RKO (cell line): ENCODE measurements around the gene AACS.
"Not testable (repeated sequence)": the region's sequence is repeated elsewhere in the genome, so short reads cannot be mapped to it uniquely, and the experiment has no call there.

ENCODE experiments used
- DNase-seq: peaks from one replicate; pipeline ENCODE4 v3.0.0-alpha.2; 2016; ENCODE audit warnings: low spot score

Gene AACS

DNA sequence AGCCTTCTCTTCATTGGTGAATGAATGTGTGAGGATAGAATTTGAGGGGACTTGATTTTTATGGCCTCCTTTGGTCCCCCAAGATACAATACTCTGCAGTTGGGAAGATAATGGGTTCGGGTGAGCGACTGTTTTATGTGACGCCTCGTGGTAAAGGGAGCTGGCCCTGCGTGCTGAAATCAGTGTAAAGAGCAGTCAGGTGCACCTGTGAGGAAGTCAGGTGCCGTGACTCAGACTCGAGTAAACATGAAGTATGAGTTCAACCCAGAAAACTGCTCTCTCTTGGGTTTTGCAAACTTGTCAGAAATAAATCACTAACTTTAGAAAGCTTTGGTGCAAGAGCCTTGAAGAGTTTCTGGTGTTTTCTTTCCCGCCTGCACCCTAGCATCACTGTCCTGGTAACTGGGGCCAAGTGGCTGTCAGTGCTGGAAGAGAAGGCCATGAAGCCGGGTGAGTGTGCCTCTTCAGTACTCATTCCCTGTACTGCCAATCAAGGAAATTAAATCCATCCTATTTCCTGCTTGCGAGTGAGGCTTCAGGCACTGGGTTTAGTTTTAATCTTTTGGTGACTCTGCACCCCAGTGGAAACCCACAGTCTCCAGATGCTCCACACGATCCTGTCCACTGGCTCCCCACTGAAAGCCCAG, 59.2 kb downstream of the AACS start:
- no peak for DNase-seq

DNA sequence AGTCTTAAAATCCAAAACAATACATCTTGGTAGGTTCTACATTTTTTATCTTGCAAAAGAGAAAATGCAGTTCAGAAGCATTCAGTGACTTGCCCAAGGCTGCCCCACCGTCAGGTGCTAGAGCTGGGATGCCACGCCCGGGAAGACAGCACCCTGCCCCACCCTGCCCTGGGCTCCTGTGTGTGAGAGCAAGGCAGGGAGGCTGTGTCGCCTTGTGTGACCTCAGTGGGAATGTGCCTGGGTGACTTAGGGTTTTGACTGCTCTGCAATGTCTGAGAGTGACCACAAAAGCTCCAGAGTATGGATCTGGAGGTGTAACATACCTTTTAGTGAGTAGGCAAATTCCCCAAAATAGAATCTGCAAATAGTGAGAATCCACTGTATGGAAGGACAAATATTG, 60.0 kb downstream of the AACS start:
- DNase-seq, result no peak

DNA sequence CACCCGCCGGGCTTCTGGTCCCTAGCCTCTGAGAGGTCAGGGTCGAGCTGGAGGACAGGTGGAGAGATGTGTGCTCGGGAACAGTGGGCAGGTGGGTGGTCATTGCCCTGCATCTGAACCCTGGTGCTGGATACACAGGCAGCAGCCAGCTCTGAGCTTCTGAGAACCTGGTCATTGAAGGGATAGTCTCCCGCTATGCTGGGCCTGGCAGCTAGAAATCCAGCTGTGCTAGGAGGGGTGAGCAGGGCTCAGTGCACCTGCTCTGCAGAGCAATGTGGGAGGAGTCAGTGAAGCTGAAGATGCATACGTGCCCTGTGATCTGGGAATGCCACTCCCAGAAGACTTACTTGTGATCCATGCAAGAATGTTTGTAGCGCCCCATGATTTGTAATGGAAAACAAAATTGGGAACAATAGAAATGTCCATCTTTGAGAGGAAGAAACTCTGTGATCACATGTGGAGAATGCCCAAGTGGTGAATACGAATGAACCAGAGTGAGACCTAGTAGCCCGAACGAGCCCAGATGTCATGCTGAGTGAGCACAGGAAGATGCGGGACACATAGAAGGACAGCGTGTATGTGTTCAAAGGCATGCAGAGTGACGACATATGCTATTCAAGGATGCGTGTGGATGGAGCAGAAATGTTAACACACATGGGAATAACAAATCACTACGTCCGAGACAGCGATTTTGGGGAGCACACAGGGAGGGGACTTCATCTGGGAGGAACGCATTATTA, 63.4 kb downstream of the AACS start:
- no peak for DNase-seq

DNA sequence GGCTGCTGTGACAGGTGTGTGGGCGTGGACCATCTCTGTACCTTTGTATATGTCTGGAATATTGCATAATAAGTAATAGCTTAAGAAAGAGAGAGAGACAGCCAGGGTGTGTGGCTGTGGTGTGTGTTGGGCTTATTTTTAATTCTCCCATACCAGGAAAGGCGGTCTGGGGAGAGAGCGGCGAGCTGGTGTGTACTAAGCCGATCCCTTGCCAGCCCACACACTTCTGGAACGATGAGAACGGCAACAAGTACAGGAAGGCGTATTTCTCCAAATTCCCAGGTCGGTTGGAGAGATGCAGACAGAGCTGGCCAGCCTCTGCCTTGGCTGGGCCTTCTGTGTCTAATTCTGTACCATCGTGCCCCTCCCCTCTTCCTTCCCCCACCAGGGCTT, 63.9 kb downstream of the AACS start:
- DNase-seq, result no peak

DNA sequence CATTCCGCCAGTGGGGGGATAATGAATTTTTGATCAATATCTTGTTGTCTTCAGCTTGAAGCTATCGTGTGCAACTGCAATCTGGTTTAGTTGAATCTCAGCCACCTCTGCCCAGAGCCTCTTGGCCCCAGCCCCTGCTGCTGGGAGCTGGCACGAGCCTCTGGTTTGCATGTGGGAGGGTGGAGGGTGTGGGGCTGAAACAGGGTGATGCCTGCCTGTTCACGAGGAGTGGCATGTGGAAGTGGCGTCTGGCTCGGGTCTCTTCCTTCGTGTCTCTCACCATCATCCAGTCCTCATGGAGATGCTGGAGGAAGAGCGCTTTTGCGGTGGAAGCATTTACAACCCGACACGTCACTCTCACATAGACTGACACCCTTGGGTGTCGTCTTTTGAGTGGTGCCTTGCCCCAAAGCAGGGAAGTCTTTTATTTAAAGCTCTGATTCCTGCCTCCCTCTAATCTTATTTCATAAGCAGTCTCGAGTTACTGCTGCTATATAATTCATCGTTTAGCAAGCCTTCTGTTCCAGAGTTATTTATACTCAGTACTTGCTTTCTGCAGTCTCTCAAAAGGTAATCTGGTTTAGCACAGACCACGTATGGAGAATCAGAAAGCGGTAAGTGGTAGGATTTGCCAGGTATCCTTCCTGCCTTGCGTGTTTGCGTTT, 64.5 kb downstream of the AACS start:
- no peak for DNase-seq

DNA sequence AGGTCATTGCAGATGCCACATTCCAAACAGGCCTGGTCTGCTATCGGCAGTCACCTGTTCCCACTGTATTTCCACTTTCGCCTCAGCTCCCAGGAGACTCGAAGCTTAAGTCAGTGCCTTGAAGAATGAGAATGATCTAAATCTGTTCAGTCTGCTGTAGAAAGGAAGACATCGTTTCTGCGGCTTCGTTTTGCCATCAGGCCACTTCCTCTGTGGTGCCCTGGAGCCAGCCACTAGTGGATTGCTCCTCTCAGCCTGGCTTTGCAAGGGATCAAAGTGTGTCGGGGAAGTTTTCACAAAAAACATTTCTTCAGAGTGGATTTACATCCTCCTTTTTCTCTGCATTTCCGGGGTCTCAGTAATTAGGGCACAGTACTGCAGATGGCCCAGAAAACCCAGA, 66.7 kb downstream of the AACS start:
- DNase-seq, result no peak

DNA sequence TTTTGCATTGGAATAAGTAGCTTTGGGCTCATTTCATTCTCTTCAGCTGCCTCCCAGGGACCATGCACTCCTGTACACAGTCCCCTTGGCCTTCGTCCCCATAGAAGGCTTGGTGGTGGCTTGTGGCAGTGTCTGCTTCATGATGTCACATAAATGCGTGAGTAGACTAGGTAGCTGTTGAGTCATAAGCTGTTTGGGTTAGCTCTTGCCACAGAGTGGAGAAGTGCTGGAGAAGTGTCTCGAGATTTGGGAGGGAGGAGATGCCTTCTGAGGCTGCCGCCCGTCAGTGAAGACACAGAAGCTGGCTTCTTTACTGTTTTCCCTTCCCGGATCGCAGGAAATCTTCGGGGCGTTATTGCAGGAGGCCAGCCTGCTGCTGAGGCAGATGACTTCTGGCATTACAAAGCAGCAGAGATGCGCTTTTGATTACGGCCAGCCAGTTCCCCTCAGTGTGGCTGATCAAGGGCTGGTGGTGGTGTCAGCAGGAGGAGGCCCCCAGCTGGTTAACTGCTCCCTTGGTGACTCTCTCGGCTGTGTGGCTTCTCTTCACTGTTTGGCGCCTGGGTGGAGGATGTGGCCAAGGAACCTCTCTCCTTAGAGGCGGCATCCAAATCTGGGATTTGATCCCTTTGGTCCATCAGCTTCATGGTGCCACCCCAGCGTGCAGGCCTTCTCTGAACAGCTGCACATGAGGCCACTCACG, 67.6 kb downstream of the AACS start:
- DNase-seq, result no peak

DNA sequence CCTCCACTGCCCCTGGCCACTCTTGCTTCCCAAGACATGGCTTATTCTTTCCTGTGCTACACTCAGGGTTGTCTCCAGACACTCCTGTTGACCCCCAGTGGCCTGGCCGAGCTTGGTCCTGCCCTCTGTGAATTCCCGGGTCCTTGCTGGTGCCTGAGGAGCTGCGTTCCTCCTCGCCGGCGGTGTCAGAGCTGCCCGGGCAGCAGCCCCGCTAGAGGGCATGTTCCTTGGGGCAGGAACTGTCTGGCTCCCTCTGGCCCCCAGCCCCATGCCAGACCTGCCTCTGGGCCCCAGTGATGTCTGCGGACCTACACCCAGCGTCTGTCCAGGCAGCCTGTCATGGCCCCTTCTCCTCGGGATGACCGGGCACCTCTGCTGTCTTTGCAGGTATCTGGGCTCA, 68.4 kb downstream of the AACS start:
- DNase-seq, result no peak

DNA sequence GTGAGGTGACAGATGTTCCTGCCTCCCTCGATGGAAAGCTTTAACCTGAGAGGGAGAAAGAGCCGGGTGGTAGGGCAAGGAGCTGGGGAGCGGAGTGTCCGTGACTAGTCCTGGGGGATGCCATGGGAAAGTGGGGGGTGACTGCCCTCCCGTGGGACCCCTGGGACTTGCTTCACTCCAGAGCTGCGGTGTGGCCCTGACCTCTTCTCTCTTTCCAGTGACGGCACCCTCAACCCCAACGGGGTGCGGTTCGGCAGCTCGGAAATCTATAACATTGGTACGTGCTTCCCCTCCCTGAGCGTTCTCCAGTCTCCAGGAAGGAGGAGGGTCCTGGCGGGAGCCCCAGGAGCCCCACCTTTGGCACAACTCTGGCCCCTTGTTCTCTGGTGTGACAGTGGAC, 69.3 kb downstream of the AACS start:
- no peak for DNase-seq

DNA sequence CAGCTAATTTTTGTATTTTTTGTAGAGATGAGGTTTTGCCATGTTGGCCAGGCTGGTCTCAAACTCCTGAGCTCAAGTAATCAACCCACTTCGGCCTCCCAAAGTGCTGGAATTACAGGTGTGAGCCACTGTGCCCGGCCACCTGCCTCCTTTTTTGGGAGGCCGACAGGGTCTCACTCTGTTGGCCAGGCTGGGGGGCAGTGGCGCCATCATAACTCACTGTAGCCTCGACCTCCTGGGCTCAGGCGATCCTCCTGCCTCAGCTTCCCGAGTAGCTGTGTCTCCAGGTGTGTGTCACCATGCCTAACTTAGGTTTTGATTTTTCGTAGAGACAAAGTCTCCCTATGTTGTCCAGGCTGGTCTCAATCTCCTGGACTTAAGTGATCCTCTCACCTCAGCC, 70.7 kb downstream of the AACS start:
- DNase-seq, result no peak

DNA sequence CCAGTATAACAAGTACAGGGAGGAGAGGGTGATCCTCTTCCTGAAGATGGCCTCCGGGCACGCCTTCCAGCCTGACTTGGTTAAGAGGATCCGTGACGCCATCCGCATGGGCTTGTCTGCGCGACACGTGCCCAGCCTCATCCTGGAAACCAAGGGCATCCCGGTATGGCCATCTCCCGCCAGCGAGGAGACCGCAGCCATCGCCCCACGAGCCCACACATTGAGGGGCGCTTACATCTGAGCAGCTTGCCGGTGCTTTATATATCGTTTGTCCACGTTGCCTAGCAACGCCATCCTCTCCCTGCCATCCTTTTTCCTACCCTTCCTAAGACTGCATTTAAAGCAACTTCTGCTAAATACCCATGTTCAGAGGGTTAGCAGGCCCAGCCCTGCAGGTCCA, 71.5 kb downstream of the AACS start:
- no peak for DNase-seq

DNA sequence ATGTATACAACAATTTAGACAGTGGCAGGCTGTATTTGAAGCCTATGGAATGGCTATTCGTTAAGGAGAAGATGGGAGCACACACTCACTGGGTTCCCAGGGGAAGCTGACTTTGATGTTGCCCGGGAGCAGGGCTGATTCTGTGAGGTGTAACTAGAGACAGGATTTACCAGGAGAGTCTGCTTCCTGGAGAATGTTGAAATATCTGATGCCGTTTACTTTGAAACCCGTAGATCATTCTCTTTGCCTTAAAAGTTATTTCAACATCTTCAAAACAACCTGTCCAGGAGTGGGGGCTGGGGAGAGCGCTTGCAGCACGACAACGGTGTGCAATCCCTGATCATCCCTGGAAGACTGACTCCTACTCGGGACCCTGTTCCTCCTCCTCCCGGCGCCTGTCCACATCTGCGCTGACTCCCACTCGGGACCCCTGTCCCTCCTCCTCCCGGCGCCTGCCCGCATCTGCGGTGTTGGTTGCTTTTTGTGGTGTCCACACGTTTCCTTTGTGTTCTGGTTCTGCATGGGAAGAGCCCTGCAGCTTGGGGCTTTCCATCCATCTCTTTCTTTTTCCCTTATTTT, 72.6 kb downstream of the AACS start:
- DNase-seq, result no peak

DNA sequence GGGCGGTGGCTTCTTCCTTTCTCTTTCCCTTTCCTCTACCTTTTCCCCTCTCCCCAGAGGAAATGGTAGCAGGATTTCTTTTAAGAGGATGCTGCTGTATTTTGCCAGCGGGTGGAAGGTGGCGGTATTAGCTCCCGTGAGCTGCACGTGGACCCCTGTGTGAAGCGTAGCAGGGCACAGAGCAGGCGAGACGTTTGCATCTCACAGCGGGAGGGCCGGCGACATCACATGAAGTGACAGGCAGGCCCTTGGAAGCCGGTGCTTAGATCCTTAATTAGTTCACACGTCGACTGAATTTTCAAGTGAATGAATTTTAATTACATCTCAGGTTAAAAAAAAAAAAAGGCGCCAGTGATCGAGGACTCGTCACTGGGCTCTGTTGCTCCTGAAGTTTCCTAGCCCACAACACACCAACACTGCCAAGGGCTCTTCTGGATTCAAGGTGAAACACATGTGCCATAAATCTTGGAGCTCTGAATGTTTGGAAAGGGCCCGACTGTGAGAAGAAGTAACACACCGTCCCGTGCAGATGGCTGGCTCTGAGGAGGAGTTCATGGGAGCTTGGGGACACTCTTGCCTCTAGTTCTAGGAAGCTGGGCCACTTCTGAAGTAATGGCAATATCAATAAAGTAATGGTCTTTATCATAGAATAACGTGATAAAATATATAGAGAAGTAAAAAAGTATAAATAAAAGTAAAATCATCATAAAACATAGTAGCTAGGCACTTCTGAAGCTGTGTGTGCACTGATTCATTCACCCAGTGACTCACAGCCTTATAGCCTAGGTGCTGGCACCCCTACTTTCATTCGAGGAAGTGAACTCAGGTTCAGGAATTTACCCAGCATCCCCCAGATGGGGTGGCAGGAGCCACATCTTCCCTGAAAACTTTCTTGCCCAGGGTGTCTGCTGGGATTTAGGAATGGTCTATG, 75.3 kb downstream of the AACS start:
- DNase-seq, result peak; percentile 88

DNA sequence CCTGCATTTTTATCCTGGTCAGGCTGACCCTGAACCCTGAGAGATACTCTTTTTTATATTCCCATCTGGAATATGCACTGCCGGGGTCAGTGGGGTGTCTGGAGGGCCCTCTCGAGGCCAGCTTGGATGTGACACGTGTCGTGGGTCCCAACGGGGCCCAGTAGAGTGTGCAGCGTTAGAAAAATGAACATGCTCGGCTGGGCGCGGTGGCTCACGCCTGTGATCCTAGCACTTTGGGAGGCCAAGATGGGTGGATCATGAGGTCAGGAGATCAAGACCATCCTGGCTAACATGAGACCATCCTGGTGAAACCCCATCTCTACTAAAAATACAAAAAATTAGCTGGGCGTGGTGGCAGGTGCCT, 76.0 kb downstream of the AACS start:
- not testable (repeated sequence) for DNase-seq

DNA sequence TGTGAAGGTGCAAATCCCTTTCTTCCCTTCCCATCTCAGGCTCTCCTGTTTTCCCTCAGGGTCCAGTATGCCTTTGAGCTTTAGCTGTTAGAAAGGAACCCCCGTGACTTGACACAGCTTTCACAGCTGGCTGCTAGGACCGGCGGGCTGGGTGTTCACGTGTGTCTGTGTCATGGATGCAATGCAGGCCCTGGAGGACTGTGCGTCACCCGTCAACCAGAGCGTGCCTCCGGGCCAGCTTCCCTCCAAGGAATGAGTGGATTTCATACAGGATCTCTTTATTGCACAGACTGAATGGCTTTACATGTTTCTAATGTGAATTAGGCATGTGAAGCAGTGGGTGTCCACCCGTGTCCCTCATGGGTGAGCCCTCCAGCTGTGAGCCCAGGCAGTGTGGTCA, 77.4 kb downstream of the AACS start:
- no peak for DNase-seq

DNA sequence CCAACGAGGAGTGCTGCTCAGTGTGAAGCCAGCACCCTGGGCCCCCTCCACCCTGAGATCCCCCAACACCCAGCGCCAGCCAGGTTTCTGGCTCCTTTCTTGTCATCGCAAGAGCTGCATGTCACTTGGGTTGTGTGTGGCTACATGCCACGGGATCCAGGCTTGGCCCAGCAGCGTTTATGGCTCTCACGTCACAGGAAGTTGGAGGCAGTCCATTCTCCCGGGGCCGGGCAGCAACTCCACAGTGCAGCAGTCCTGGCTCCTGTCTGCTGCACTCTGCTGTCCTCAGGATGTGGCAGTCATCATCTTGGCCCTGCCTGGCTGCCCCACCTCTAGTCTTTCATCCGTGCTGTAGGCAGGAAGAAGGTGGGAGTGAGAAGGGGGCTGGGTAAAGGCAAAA, 78.3 kb downstream of the AACS start:
- DNase-seq, result no peak

DNA sequence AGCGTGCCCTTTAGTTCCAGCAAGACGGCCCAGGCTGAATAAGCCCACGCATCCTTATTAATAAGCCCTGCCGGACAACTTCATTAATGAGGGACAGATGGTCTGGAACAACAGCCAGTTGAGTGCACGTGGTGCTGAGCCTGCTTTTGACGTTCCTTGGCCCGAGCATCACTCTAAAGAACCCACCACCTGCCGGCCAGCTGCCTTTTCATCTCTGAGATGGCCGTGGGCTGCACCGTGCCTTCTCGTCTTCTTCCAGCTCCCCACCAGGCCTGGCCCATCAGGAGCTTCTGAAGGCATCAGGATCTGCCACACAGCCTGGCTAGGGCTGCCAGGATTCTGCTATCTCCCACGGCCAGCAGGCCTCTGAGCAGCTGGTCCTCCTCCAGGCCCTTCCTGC, 80.0 kb downstream of the AACS start:
- no peak for DNase-seq

DNA sequence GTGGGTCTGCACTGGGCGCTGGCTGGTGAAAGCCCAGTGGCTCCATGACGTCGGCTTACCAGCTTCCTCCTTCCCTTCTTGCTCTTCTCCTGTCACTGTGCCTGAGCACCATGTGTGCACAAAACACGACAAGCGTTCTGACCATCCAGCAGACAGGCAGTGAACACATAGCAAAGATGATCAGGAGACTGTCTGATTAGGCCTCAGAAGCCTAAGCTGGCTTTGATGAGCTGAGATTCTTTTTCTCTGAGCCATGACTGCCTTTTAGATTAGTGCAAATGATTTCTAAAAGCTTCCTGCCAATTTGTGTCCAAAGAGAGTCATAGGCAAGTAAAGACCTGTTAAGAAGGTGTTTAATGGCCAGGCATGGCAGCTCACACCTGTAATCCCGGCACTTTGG, 83.1 kb downstream of the AACS start:
- DNase-seq, result no peak

DNA sequence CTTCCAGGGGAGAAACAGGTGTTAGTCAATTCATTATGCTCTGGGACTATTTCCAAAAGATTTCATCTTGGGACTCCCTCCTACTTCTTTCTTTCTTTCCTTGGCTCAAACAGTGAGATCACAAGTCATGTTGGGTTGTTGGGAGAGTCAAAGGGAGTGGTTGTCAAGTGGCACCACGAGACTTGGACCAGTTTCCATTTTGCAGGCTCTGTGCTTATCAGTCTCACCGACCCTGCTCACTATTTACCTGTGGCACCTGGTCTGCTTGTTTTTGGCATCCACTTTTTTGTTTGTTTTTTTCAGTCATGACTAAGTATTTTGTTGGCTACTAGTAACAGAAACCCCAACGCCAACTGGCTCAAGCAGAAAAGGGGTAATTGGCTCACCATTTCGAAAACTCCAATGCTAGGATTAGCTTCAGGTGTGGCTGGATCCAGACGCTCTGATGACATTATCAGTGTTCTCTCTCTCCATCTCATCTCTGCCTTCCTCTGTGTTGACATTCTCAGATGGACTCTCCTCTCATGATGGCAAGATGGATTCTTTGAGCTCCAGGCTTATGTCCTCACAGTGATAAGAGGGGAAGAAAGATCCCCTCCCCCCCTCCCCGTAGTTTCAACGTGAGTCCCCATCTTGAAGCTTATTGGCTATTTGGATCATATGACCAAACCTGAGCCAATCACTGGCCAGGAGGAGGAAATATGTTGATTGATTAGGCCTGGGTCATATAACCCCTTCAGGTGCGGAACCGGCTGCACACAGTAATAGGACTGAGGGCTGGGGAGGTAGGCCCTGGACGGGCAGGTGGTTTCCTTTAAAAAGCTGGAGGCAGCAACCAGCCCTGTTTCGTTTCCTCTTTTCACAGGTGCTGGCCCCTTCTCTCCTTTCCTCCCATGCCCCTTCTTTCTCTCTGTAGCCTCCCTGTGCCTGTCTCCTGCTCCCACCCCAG, 84.2 kb downstream of the AACS start:
- DNase-seq, result no peak

DNA sequence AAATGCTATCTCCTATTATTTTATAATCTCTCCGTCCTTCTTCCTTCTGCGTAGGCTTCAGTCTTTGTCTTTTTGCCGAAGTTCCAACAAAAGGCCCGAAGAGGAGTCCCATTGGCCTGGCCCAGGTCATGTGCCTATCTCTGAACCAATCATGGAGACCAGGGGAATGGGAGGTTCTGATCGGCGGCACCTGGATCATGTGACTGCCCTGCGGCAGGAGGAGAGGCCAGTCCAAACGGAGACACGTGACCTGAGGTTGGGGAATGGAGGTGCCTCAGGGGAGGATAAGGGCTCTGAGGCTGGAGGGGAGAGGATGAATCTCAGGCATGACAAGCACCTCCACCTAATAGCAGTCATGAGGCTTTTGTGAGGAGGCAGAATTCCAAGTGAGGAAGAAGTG, 86.0 kb downstream of the AACS start:
- no peak for DNase-seq
